ENCODE measurements around the gene ANKRD39. TPM values are rescaled to one million over a fixed set of nuclear protein-coding genes. Genes with fewer than 3 reads are reported as not detected.

Gene ANKRD39
- total and polyA plus RNA-seq, 2 of the 8 experiments (the other 6 are each of a cell fraction or from before 2014, with no cell fraction given): 18.5 to 21.3 TPM

DNA sequence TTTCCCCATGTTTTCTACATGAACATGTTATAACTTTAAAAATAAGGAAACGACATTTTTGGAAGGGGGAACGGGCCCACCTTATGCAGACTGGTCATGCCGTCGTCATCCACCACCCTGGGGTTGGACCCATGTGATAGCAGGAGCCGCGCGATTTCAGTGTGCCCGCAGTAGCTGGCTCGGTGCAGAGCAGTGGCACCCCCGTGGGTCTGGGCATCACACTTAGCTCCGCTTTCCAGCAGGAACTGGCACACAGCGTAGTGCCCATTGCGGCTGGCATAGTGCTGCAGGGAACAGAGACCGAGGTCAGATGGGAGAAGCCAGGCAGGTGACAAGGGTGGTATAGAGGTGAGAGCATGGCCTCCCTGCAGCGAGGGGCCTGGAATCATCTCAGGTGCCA lies 4.5 kb downstream of the ANKRD39 start:
- 90% methylated on average over 15 of the region's 15 CpGs; no CpG with 5 or more reads in 1 of the 2 experiments for WGBS, 2 experiments (ENCODE audit: extremely low coverage in 1 of 2, insufficient coverage in 1 of 2, insufficient read length in 1 of 2, insufficient replicate concordance in 2 of 2, low coverage in 1 of 2, low lambda C conversion rate in 2 of 2, missing lambda C conversion rate in 1 of 2)
- Histone ChIP-seq H3K9me3 (ENCODE audit: insufficient read depth in 2 of 2, low read depth in 1 of 2, low read length in 1 of 2) (no peaks in the 10 kb centered on the region), H2AFZ (ENCODE audit: low read length) (no peak overlapping the region), H3K18ac (ENCODE audit: extremely low read depth, low read length) (no peak overlapping the region), H3K4me1 (replicated peaks in 1 of 4; ENCODE audit: control insufficient read depth in 3 of 4, insufficient read depth in 4 of 4, low read length in 3 of 4) (peaks cover 0 to 6% (median 3%) of the 10 kb centered on the region in 4 experiments; a peak in 3 of 7 replicates), H4K8ac (ENCODE audit: extremely low read depth, insufficient read depth, low read length) (no peak overlapping the region), H3K23ac (ENCODE audit: insufficient read length) (no peak overlapping the region), H2BK120ac (replicated peaks; ENCODE audit: low read depth, low read length) (no peak overlapping the region), H3K27me3 (replicated peaks in 1 of 4; ENCODE audit: control insufficient read depth in 3 of 4, extremely low read depth in 1 of 4, insufficient read depth in 3 of 4, low read length in 3 of 4) (no peaks in the 10 kb centered on the region), H4K20me1 (replicated peaks in 1 of 2; ENCODE audit: control insufficient read depth in 1 of 2, insufficient read depth in 2 of 2, low read length in 2 of 2) (peaks cover 4 to 7% of the 10 kb centered on the region in 2 experiments), H3K23me2 (ENCODE audit: low read depth, low read length) (peaks cover 5% of the 10 kb centered on the region; the same call in 1 of the 2 replicates), H3K79me2 (ENCODE audit: control insufficient read depth in 1 of 2, insufficient read depth in 2 of 2, low read length in 2 of 2) (peaks cover 0 to 17% of the 10 kb centered on the region in 2 experiments; a peak in 3 of 4 replicates), H2BK12ac (ENCODE audit: low read depth, low read length) (no peak overlapping the region), H2BK15ac (ENCODE audit: low read length) (no peak overlapping the region), H4K5ac (ENCODE audit: insufficient read length, low read depth, low read length) (no peak overlapping the region), H3K27ac (ENCODE audit: low read depth, low read length) (no peak overlapping the region), H3K36me3 (ENCODE audit: control insufficient read depth in 2 of 4, insufficient read depth in 4 of 4, low read length in 3 of 4) (peaks cover 0 to 31% (median 14%) of the 10 kb centered on the region in 4 experiments; a peak in 4 of 8 replicates), H3K9ac (replicated peaks in 1 of 4; ENCODE audit: extremely low read depth in 1 of 4, low read depth in 3 of 4, low read length in 3 of 4) (no peak overlapping the region), H3K79me1 (ENCODE audit: low read depth, low read length) (peaks cover 7% of the 10 kb centered on the region; the same call in 1 of the 2 replicates), H2BK20ac (ENCODE audit: low read length) (no peak overlapping the region), H2AK5ac (ENCODE audit: low read depth, low read length) (no peak overlapping the region), H4K91ac (replicated peaks; ENCODE audit: insufficient read length, low read length) (no peak overlapping the region), H3K4ac (replicated peaks; ENCODE audit: insufficient read length, low read depth, low read length) (no peak overlapping the region), H3K56ac (replicated peaks; ENCODE audit: insufficient read length, low read depth, low read length) (no peak overlapping the region), H3K4me2 (ENCODE audit: insufficient read depth in 1 of 2, low read depth in 2 of 2, low read length in 2 of 2) (no peak overlapping the region), H3K14ac (ENCODE audit: insufficient read length) (no peak overlapping the region), H2BK5ac (ENCODE audit: low read depth, low read length) (no peak overlapping the region), H3K4me3 (ENCODE audit: extremely low read depth in 1 of 4, insufficient read depth in 2 of 4, low read depth in 3 of 4, low read length in 4 of 4) (no peak overlapping the region)
- FAIRE-seq (no peak), DNase-seq (ENCODE audit: low read depth in 1 of 2, low spot score in 2 of 2) (no peak)
- ChIA-PET CTCF (ENCODE audit: partially characterized antibody) (interaction anchor here (1.1 to 1.2 kb wide), 2 partner anchors 20 to 98 kb away, joined by 4 to 5 read pairs; no protein-coding TSS in a partner anchor), POLR2A (ENCODE audit: partially characterized antibody) (interaction anchor here (0.5 to 1.5 kb wide), 3 partner anchors 9 to 298 kb away, joined by 4 read pairs; partner anchors contain the start of gene ANKRD23)
- TF ChIP-seq CTBP2 (IDR thresholded peaks at IDR 0.05; ENCODE audit: borderline replicate concordance, insufficient read depth, insufficient read length, low read length): no peak
- TF ChIP-seq RBBP5 (IDR thresholded peaks at IDR 0.05; ENCODE audit: borderline replicate concordance, low read depth, low read length): no peak
- TF ChIP-seq, protein P1, sequence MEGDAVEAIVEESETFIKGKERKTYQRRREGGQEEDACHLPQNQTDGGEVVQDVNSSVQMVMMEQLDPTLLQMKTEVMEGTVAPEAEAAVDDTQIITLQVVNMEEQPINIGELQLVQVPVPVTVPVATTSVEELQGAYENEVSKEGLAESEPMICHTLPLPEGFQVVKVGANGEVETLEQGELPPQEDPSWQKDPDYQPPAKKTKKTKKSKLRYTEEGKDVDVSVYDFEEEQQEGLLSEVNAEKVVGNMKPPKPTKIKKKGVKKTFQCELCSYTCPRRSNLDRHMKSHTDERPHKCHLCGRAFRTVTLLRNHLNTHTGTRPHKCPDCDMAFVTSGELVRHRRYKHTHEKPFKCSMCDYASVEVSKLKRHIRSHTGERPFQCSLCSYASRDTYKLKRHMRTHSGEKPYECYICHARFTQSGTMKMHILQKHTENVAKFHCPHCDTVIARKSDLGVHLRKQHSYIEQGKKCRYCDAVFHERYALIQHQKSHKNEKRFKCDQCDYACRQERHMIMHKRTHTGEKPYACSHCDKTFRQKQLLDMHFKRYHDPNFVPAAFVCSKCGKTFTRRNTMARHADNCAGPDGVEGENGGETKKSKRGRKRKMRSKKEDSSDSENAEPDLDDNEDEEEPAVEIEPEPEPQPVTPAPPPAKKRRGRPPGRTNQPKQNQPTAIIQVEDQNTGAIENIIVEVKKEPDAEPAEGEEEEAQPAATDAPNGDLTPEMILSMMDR (IDR thresholded peaks at IDR 0.05; ENCODE audit: control extremely low read depth in 1 of 3, insufficient read depth in 1 of 3, low read depth in 1 of 3, low read length in 3 of 3): no peak
- no peak for TF ChIP-seq SP1 (IDR thresholded peaks at IDR 0.05; ENCODE audit: low read depth, low read length)
- TF ChIP-seq CHD2 (IDR thresholded peaks at IDR 0.05; ENCODE audit: low read length): no peak
- TF ChIP-seq, protein P2, sequence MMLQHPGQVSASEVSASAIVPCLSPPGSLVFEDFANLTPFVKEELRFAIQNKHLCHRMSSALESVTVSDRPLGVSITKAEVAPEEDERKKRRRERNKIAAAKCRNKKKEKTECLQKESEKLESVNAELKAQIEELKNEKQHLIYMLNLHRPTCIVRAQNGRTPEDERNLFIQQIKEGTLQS (IDR thresholded peaks at IDR 0.05; ENCODE audit: insufficient read depth, low read depth, low read length): no peak
- TF ChIP-seq POU5F1 (IDR thresholded peaks at IDR 0.05; ENCODE audit: low read depth, low read length): no peak
- no peak for TF ChIP-seq TEAD4 (IDR thresholded peaks at IDR 0.05; ENCODE audit: low read depth, low read length)
- TF ChIP-seq SIX5 (IDR thresholded peaks at IDR 0.05; ENCODE audit: low read depth, low read length): no peak

All from H1 (cell line).